HG03066 (cell line): Measurements from ENCODE around the gene DYNLT1.
A peak's percentile ranks its signal among the peaks of the same experiment; 100 is the strongest.
"Not testable (repeated sequence)": the region's sequence is repeated elsewhere in the genome, so short reads cannot be mapped to it uniquely, and the experiment has no call there.

Experiments
- ATAC-seq: cut with Tn5 transposase; IDR thresholded peaks from one replicate; pipeline ENCODE4 v1.9.1; 2021; ENCODE audit warnings: low read depth; ENCODE audit not compliant: unreplicated experiment

DYNLT1 gene

DNA sequence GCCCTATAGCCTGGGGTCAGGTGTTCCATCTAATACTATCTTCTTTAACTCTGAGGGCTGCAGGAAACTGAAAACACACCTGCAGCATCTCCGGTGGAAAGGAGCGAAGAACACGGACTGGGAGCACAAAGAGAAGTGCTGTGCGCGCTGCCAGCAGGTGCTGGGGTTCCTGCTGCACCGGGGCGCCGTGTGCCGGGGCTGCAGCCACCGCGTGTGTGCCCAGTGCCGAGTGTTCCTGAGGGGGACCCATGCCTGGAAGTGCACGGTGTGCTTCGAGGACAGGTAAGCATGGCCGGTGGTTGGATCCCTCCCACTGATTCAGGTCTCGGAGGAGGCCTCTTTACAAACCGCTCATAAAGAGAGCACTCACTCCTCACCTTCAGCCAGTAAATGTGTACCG is 20.8 kb upstream of the DYNLT1 start:
- ATAC-seq = no peak

DNA sequence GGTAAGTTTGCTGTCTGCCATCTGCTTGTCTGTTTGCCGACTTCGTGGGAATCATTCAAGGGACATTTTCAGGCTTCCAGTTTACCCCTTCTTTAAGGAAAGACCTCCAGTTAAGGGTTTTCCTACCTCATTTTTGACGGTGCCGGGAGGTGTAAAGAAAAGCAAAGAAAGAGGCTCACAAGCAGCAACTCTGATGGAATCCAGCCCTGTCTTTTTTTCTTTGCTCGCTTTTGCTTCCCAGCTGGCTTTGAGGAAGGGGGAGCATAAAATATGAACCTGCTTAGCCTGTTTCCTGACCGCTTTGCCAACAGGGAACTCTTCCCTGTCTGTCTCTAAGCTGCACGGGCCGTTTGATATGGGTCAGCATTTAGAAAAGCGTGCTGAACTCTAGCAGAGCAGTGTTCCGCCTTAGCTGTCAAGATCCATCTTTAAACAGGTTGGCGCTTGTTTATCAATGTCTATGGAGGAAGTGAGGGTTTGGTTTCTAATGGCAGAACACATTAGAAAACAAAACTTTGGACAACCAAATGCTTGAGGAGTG is 19.2 kb upstream of the DYNLT1 start:
- ATAC-seq = no peak

DNA sequence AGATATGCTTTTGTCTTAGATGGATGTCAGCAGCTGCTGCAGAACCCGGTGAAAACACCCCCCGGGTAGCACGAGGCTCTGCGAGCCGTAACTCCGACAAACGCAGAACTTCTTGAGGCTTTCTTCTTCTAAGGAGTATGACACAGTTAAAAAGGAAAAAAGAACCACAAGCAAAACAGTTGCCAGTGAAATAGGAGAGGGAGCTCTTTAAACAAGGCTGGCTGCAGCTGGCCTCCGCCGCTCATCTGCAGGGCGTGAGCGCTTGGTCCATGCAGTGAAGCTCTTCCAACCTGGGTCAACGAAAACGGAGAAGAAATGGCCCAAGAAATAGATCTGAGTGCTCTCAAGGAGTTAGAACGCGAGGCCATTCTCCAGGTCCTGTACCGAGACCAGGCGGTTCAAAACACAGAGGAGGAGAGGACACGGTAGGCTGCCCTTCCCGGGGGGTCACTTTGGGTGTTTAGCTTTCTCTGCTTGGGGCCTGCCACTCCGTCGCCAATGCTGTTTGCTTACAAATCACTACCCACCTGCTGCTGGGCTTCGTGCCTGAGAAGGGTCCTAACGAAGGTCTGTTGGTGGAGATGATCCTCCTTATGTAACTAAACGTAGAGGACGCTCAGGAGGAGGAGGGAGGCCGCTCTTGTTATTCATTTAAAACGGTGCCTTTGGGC is 18.5 kb upstream of the DYNLT1 start:
- no peak for ATAC-seq

DNA sequence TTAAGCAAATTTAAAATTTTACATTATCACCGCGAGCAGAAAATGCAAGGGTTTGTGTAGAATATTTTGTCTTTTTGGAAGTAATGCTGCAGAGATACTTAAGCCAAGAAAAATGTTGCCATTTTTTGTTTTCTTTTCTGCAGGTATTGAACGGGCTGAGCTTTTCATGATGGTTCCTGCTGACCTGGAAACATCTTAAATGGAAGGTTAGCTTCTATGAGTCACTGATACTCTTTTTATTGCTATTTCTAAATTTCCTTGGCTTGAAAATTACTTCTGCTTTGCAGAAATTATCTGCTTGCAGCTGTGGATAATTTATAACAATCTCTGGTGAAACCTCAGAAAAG is 18.0 kb upstream of the DYNLT1 start:
- no peak for ATAC-seq

DNA sequence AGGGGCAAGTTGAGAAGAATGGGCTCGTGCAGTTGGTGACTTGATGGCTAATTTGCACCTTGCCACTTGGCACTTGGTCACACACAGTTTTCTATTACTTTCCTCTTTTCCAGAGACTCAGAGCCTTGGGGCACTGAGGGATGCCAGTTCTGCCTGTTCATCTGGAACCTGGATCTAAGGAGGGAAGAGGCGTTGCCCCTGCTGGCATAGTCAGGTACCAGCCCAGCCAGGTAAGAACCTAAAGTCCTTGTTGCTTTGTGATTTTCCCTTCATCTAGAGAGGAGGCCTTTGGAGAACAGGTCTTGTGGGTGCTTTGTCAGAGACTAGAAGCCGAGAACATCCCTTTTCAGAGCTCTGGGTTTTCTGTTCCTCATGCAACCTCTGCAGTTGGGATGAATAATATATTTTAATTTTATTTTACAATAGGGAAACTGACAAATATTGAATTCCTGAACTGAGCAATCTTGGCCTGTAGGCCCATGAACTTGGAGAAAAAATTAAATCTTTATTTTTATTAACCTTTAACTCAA is 16.7 kb upstream of the DYNLT1 start:
- no peak for ATAC-seq

DNA sequence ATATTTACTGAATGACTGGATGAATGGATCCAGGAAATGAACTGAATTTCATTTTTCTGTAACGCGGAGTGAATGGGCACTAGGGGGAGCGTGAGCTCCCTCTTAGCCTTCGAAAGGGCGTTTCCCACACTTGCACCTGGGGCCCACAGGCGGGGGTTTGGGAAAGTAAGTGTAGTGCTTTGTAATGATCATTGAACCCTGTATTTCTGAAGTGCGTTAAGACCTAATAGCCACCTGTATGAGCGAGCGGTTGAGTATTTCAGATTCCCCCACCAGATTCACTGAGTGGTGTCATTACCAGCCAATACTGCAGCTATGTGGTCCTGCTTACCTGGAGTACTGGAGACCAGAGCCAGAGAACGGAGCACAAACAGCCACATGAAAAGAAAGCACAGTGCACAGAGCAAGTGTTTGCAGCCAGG is 15.8 kb upstream of the DYNLT1 start:
- ATAC-seq = no peak

DNA sequence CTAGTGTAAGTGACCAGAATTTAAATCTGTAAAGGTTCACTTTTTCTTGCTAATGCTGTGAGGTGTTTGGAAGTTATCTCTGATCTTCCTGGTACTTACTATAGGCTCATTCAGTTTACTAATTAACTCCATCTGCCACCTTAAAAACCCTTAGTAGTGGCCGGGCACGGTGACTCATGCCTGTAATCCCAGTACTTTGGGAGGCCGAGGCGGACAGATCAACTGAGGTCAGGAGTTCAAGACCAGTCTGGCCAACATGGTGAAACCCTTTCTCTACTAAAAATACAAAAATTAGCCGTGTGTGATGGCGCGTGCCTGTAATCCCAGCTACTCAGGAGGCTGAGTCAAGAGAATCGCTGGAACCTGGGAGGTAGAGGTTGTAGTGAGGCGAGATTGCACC is 12.4 kb upstream of the DYNLT1 start:
- not testable (repeated sequence) for ATAC-seq

DNA sequence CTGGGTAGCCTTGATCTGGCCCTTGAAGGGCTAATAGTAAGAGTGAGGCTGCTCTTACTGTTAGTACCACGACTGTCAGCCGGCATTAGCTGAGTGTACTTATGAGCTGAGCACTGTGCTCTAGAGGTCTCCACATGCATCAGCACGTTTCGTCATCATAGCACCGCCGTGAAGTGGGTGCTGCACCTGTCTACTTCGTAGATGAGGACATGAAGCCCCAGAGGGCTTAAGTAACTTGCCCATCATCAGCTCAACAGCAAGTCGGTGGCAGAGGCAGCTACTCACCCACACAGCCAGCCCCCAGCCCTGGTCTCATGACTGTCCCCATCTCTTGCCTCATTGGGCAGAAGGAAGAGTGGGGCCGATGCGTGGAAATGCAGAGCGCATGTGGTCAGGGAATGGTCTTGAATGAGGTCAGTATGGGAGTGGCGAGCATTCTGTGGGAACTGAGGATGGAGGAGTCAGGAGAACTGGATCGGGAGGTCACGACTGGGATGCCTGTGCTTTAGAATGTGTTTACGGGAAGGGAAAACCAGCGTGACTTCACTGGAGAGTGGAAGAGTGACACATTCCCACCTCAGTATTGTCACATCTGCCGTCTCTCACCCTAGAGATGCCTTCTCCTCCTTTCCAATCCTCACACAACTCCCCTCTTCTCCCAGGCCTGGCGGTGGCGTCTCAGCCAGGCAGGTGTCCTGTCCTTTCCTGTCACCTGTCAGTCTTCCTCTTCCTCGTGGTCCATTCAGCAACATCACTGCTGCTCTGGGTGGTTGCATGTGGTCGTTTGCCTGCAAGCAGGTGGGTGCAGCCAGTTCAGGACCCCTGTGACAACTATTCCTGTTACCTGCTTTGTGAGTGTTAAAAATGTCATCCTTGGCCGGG is 11.3 kb upstream of the DYNLT1 start:
- ATAC-seq = no peak

DNA sequence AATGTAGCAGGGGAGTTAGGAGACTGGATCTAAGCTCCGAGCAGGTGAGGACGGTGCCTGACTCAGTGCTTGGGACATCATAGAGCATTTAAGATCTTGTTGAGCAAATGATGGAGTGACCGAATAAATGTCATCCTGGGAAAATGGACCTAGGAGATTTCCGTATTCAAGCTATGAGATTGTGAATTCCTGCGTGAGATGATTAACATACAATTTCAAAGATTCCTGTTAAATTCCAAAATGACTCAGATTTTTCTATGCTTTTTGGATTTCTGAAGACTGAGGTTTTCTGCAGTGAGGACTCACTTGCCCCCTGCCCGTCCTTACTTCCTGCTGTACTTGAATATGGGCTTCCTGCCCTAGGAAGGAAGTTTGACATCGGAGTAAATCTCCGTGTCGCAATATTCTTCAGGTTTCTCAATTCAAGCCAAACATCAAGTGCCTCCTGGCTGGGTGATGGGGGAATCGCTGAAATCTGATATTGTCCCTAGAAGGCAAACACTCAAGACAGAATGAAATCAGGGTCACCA is 10.5 kb upstream of the DYNLT1 start:
- ATAC-seq = no peak

DNA sequence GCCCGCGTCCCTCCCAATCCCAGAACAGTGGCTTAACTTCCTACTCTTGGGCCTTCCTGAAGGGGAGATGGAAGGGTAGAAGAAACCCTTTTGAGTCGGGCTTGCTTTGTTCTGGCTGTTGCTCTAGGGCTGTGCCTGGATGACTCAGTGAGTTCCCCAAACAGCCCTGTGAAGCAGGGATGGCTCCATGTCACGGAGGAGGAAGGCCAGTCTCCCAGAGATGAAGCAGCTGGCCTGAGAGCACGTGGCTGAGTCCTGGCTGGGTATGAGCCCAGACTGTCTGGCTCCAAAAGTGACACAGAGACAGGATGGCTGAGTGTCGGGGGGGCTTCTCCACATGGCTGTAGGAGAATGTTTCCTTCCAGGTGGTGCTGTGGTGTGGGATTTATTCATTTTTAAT is 10.0 kb upstream of the DYNLT1 start:
- no peak for ATAC-seq

DNA sequence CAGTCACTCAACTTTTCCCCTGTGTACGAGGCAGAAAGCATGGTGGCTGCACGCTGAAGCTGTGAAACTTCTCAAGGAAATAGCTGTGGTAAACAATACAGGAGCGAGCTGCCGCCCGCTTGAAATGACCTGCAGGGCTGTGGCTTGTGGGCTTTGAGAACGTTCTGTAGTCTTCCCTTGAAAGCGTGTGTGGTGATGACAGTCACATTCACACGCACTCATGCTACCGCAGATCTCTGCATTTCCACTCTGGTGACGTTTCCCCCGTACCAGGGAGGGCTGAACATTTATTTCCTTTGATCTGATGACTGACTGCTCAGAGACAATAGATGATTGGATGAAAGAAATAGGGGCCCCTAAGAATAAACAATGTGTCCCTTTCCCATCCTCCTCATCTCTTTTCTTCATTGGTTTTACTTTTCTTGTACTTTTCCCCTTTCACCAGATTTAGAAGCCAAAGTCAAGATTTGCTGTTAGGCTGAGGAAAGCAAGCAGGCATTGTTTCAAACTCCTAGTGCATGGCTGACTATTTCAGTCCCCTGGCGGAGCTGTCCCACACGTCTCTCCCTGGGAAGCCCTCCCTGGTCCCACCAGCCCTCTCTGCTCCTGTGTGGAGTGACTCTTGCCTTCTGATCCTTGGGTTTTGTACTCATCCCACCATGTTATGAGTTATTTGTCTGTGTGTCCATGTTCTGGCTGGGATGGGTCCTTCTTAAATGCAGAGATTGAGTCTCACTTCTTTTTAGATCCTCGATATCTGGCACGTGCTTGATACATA is 9.2 kb upstream of the DYNLT1 start:
- peak; percentile 51 for ATAC-seq

DNA sequence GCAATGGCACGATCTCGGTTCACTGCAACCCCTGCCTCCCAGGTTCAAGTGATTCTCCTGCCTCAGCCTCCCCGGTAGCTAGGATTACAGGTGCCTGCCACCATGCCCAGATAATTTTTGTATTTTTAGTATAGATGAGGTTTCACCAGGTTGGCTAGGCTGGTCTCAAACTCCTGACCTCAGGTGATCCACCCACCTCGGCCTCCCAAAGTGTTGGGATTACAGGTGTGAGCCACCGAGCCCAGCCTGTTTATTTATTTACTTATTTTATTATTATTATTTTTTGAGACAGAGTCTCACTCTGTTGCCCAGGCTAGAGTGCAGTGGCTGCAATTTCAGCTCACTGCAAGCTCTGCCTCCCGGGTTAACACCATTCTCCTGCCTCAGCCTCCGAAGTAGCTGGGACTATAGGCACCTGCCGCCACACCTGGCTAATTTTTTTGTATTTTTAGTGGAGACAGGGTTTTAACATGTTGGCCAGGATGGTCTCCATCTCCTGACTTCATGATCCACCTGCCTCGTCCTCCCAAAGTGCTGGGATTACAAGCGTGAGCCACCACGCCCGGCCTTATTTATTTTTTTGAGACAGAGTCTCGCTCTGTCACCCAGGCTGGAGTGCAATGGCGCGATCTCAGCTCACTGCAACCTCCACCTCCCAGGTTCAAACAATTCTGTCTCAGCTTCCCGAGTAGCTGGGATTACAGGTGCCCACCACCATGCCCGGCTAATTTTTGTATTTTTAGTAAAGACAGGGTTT is 7.6 kb upstream of the DYNLT1 start:
- not testable (repeated sequence) for ATAC-seq

DNA sequence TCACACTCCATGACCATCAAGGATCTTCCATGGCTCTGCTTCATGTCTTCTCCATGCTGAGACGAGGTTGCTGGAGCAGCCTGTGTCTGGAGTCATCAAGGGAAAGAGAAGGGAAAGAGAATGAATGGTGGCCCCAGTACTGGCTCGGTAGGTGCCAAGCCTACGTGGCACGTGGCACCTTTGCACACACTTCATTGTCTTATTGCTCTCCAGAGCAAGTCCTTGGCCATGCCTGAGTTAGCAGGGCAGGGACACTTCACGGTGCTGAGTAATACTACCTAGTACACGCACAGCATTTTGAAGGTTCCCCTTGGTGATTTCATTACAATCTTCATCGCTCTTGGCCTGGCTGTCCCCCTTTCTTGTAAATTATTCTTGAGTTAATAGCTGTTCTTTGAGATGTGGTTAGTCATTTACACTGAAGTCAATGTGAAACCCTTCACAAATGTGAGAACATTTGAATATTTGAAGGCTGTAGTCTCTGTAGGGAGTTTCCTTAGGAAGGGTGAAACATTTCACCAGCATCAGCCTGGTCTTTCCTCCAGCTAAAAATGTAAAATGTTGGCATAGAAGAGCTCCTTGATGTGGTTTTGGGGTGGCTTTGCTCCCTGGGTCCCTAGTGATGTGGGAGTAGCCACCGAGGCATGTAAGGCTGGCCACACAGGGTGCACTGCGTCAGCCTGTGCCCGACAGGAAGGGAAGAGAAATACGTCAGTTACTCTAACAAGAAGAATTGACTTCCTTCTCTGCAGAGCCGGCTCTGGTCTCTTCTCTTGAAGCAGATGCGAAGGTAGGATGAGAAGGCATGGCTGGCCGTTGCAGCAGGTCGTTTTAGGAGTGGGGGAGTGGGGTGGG is 5.0 kb upstream of the DYNLT1 start, which contains the start of gene SYTL3:
Gene SYTL3, plus strand, starts transcription at position 766 of the 855 bp plus-strand sequence. CDS start 13,215 bp downstream, outside the sequence.
- ATAC-seq = peak; percentile 41

DNA sequence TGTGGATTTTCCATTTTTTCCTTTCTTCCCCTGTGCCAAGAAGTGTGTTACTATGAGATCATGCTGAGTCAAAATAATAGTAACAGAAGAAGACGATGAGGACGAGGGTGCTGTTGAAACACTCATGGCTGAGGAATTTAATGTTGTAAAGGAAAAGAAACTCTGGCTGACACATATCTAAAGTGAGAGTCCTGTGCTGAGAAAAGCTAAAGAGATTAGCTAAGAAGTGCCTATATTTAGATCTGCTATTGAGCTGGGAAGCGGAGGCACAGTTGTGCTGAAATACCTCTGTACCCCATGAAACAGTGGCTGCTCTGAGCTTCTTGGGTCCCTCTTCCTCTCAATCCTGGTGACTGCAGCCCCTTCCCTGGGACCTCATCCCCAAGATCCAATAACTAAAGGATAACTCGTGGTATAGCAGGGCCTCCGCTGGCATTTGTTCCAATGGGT is 4.2 kb upstream of the DYNLT1 start:
- ATAC-seq = peak; percentile 34

DNA sequence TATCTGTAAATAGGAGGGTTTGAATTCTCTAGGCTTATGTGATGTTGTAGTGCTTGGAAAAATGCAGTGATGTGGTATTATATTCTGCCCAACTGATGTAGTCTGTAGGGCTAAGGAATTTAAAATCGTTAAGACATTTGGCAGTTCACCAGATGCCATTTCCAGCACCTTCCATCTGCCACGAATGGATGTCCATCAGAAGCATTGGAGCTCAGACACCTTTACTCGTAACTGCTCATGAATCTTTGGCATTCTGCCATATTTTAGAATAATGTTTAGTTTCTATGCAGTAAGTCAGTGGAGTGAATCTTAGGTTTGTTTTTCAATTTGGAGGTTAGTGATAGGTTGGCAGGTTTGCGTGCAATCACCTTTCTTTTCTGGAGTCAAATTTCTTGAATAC is 3.0 kb upstream of the DYNLT1 start:
- no peak for ATAC-seq

DNA sequence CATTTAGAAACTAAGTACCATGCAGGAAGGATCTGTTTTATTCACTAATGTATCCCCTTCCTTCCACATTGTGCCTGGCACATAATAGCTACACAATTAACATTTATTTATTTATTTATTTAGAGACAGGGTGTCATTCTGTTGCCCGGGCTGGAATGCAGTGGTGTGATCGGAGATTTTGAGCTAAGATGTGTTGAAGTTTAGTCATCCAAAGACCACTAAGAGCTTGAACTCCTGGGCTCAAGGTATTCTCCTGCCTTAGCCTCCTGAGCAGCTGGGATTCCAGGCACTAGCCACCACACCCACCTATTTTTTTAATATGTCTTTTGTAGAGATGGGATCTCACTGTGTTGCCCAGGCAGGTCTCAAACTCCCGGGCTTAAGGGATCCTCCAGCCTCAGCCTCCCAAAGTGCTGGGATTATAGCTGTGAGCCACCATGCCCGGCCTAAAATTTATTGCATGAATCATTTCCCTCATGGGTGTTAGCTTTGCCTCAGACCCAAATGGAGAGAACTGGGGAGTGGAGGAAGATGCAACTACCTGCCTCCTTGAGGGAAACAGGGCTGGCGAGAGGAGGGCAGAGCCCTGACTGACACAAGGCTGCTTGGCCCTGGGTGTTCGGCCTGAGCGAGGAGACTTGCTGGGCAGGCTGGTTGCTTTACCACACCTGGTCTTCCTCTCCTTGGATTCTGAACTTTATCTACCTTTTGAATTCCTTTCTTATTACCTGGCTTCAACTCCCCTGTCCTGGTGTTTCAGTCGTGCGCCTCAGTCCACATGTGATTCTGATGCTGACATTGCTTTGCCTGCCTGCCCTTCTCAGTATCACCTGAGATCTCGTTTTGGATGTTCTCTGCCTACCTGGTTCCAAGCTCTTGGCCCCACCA is 1.7 kb upstream of the DYNLT1 start:
- no peak for ATAC-seq

DNA sequence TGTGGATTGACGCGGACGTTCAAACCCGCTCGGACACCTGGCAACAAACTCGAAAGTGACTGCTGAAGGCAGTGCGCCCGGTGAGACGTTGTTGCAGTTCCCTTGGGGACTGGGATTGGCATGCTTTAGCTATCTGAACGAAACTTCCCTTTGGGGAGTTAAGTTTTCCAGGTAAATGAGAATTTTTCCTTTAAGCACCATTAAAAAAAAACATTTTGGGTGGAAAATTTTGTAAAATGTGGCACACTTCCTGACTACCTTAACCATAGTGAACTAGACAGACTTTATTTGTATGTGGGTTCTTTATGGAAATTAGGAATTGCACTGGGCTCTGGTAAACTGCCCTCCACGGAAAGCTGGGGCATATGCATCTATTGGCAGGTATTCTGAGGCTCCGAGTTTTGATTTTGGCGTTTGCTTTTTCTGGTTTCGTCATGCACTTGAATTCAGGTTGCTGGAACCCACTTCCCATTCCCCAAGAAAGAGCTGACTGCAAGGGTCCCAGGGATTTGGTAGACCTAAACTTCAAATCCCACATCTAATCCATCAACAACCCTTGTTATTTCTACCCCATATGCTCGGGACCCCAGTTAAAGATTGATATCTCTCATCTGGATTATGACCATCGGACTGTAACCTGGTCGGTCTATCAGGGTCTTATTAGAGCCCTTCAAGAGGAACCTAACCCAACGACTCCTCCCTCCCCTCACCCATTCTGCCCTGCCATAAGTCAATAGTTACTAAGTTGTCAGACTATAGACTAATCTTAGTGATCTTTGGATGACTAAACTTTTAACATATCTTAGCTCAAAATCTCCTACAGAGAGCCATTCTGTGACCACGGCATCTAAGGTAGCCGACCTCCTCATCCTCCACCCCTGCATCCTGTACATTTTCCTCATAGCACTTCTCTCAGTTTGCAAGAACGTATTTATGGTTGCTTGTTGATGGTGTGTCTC is 800 bp upstream of the DYNLT1 start:
- no peak for ATAC-seq
